GM12891 (cell line): ENCODE measurements around the gene PTPRT.

Source experiments
- DNase-seq: peaks from one replicate; pipeline ENCODE4 v3.0.0; 2011; ENCODE audit warnings: low spot score; ENCODE audit not compliant: insufficient read length
- FAIRE-seq: peaks from 2 replicates; lab custom pipeline; 2011; peaks lifted over from hg19 to GRCh38; lab: Jason Lieb, UNC
- PAX5 ChIP-seq: IDR thresholded peaks from 2 replicates; pipeline ENCODE4 v1.6.1; 2011; ENCODE audit warnings: low read length, moderate library complexity, mild to moderate bottlenecking; ENCODE audit not compliant: insufficient read depth, severe bottlenecking
- POLR2A ChIP-seq: IDR thresholded peaks from 2 replicates; pipeline ENCODE4 v1.6.1; 2011; ENCODE audit warnings: low read depth, low read length, control low read depth
- POLR2AphosphoS5 ChIP-seq: IDR thresholded peaks from 2 replicates; pipeline ENCODE4 v1.6.1; 2011; ENCODE audit warnings: low read depth, low read length, control low read depth
- POU2F2 ChIP-seq: IDR thresholded peaks from 2 replicates; pipeline ENCODE4 v1.6.1; 2011; ENCODE audit warnings: low read depth, mild to moderate bottlenecking, control low read depth, low read length, moderate library complexity
- SPI1 ChIP-seq: IDR thresholded peaks from 2 replicates; pipeline ENCODE4 v1.6.1; 2011; ENCODE audit warnings: low read depth, low read length, control low read depth
- TAF1 ChIP-seq: IDR thresholded peaks from 2 replicates; pipeline ENCODE4 v1.6.1; 2011; ENCODE audit warnings: low read depth, low read length, control low read depth

PTPRT gene

DNA sequence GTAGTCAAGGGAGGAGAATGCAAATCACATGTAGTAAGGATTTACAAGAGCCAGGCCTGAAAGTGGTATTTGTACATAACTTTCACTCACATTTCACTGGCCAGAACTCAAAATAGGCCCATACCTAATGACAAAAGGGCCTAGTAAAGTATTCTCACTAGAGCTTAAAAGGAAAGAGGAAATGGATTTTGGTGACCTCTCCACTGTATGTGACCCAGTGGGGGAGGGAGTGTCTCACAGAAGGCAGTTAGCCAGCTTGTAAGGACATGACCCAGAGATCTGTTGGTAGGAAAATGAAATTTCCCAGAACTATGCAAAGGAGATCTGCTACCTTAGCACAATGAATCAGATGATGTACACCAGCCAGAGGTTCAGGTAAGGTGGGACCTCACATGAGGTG lies 124.4 kb downstream of the PTPRT start:
- DNase-seq: no peak
- FAIRE-seq: no peak
- no peak for TF ChIP-seq SPI1
- TF ChIP-seq POU2F2: no peak
- no peak for TF ChIP-seq POLR2A

DNA sequence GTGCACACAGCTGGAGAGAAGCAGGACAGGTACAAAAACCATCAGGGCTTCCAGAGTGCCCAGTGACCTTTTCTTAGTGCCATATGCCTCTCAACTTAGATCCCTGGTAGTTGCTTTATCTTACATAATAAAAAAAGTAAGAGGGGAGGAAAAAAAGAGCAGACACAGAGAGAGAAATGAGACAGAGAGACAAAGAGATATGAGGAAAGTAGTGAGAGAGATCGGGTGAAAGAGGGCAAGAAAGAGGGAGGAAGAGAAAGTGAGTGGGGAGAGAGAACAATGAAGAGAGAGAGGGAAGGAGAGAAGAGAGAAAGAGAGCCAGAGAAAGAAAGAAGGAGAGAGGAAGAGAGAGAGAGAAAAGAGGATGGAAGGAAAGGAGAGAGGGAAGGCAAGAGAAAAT lies 131.6 kb downstream of the PTPRT start:
- FAIRE-seq (no peak), DNase-seq (no peak)
- TF ChIP-seq POLR2AphosphoS5: no peak
- no peak for TF ChIP-seq TAF1
- no peak for TF ChIP-seq SPI1
- no peak for TF ChIP-seq POU2F2
- TF ChIP-seq POLR2A: no peak
- TF ChIP-seq PAX5: no peak

DNA sequence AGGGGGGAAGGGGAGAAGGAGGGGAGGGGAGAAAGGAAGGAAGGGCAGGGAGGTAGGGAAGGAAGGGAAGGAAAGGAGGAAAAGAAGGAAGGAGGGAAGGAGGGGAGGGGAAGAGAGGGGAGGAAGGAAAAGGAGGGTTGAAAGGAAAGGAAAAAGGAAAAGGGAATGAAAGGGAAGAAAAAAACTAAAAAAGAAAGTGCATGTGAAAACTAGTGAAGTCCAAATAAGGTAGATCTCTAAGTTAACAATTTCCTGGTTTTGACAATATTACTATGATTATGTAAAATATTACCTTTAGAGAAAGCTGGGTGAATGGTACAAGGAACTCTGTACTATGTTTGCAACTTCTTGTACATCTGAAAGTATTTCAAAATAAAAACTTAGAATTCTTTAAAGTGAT lies 132.4 kb downstream of the PTPRT start:
- no peak for TF ChIP-seq TAF1
- no peak for TF ChIP-seq POLR2A
- no peak for TF ChIP-seq SPI1
- no peak for TF ChIP-seq POU2F2
- TF ChIP-seq POLR2AphosphoS5: no peak
- TF ChIP-seq PAX5: no peak
- DNase-seq: no peak
- FAIRE-seq: no peak

DNA sequence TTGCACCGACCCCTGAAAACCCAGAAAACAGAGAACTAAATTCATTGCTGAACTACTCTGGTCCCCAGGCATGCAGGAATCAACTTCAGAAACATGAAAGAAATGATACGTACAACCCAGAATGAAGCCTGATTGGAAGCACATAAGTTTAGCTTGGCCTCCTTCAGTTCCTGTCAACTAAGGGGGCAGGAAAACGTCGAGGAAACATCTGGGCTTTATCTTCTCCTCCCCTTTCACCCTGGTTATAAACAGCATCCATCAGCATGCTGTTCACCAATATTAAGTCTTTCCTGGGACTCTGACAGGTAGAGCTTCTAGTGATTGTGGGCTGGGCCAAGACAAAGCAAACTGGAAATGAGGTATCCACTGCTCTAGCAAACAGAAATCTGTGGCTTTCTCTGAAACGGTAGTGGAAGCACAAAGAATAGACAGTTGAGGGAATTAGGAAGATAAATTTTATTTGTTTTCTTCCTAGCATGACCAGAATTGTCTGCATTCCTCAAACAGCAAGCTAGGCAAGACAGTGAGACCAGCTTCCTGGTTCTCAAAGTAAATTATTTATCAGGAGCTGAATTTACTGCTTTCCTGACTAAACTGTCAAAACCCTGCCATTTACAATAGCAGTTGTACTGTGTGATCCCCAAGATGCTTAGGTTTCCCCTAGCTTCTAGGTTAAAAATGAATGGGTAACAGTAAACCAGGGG lies 134.4 kb downstream of the PTPRT start:
- TF ChIP-seq SPI1: no peak
- no peak for TF ChIP-seq TAF1
- TF ChIP-seq POU2F2: no peak
- no peak for TF ChIP-seq POLR2A
- no peak for TF ChIP-seq POLR2AphosphoS5
- TF ChIP-seq PAX5: no peak
- no peak for DNase-seq
- no peak for FAIRE-seq

DNA sequence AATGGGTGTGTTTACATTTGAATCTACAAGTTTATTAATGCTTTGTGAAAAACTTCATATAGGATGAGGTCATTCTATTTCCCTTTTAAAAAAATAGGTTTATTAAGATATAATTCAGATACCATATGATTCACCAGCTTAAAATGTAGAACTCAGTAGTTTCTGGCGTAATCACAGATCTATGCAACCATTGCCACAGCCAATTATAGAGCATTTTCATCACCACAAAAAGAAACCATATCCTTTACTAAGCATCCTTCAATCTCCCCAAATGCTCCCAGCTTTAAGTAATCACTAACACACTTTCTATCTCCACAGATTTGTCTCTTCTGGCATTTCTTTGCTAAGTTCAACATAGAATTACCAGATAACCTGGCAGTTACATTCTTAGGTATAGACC lies 137.2 kb downstream of the PTPRT start:
- no peak for FAIRE-seq
- no peak for DNase-seq
- no peak for TF ChIP-seq SPI1
- TF ChIP-seq PAX5: no peak
- TF ChIP-seq POLR2A: no peak
- TF ChIP-seq POLR2AphosphoS5: no peak
- TF ChIP-seq POU2F2: no peak
- TF ChIP-seq TAF1: no peak

DNA sequence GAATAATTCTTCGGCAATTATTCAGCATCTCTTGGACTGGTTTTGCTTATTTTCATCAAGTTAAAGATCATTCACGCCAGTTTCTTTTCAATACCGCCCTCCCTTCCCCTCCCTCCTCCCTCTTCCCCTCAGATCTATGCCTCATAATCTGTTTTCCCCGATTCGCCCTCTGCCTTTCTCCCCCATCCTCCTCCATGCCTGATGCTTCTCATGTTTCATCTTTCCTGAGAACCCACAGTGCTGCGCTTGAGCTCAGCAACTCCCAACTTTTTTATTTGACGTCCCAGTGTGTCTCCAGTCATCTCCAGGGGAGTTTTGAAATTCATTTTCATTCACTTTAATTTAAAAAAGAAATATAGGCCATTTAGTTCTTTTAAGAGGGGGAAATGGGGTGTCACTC lies 142.7 kb downstream of the PTPRT start:
- DNase-seq (no peak), FAIRE-seq (no peak)

DNA sequence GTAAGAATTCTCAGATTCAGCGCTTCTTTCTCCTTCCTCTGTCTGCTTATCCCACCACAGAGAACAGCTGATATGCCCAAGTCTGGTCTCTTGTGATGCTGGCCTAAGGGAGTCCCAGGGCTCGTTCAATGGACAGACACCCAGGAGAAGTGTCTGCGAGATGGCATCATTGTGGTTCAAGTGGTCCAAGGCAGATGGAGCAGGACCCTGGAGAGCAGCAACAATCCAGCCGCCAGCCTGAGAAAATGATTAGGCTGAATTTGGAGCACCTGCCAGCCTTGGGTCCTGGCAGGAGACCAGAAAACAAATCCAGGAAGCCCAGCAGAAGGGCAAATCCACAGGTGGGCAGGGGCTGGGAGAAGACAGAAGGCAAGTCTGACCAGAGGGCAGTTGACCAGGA lies 145.8 kb downstream of the PTPRT start:
- DNase-seq: no peak
- FAIRE-seq: no peak
- TF ChIP-seq SPI1 (no peak), POLR2AphosphoS5 (no peak), TAF1 (no peak), POLR2A (no peak), POU2F2 (no peak)

More for the DNA sequence above, 142.7 kb downstream of the PTPRT start:
- TF ChIP-seq POLR2A (no peak), PAX5 (no peak), POU2F2 (no peak), TAF1 (no peak), SPI1 (no peak), POLR2AphosphoS5 (no peak)

DNA sequence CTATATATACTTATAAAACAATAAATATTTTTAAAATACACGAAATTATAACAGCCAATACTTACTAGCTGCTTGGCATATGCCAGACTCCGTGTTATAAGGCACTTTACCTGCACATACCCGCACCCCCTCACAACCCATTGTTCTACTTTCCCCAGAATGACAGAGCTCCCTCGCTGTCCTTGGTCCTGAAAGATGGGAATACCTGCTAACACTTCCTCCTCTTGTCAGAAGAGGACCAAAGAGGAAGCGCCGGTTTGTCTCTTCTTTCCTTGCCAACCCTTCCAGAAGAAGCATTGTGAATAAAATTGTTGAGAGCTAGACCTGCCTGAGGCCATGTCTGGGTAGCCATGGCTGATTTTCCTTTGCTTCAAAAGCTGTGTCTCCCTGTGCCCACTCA lies 149.3 kb downstream of the PTPRT start:
- DNase-seq (no peak), FAIRE-seq (no peak)
- TF ChIP-seq PAX5: no peak
- no peak for TF ChIP-seq POLR2A
- no peak for TF ChIP-seq POLR2AphosphoS5
- TF ChIP-seq SPI1: no peak
- no peak for TF ChIP-seq TAF1
- TF ChIP-seq POU2F2: no peak

DNA sequence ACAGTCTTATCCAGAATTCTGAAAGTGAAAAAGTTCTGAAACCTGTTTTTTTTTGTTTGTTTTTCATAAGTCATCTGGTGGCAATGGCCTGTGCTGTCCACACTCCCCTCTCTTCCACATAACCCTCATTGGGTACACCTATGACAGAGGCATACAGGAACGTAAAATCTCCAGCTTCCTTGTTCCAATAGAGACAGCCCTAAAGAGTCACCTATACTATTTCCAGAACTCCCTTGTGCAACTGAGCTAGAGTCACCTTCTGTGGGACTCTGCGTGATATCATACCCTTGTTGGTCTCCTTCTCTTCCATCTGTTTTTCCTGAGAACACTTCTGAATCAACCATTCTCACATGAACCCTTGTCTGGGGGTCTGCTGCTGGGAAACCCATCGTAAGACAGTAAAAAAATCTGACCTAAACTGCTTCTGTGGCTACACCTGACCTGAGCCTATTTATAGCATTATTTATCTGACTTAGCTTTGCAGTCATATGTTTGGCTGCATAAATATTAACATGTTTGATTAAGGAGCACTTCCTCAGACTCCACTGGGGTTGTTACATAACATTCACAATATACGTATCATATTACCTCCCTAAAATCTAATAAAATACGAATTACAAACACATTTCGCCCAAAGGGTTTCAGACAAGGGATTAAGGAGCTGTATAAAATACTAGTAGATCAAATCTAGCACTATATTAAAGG lies 151.9 kb downstream of the PTPRT start:
- no peak for TF ChIP-seq POU2F2
- TF ChIP-seq PAX5: no peak
- no peak for TF ChIP-seq POLR2AphosphoS5
- no peak for TF ChIP-seq TAF1
- TF ChIP-seq POLR2A: no peak
- no peak for TF ChIP-seq SPI1
- FAIRE-seq: no peak
- DNase-seq: no peak

DNA sequence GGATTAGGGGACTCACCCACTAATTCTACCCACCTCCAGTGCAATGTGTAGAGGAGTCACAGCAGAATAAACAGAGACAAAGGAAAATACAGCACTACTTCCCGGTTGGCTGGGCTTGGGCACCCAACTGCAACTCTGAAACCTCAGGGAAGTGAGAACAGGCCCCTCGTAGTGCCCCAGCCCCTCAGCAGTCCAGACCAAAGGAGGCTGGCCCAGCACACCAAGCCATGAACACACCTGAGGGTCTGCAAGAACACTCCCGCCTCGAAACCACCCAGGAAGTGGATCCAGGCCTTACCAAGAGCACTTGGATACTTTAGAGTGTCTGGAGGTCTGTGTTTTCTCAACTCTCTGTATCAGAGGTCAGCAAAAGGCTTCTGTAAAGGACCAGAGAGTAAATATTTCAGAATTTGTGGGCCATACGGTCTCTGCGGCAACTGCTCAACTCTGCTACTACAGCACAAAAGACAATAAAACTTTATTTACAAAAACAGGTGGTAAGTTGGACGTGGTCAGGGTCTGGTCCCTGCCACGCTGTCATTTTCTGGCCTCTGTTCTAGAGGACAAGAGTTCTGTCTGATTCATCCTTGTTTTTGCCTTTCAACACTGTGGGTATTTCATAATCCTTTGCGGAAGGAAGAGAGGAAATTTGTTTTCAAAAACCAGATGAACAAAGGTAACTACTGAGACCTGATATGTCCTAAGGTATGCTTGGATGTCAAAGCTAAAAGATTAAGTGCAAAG lies 154.6 kb downstream of the PTPRT start:
- FAIRE-seq (no peak), DNase-seq (no peak)

DNA sequence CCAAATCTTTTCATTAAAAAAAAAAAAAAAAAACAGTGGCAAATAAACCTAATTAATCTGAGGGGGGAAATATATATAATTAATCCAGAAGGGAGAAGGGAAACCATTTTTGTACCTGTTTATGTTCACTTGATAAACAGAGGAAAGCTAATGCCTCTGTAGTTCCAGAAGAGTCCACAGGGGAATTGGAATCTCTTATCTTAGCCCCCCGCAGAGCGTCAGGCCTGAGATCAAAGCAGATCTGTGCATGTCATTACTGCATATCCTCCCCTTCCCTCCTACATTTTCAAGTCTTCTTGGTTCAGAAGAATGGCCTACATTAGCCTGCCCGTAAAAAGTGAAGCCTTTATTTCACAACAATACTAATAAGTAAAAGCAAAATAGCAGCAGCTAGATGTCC lies 157.2 kb downstream of the PTPRT start:
- no peak for TF ChIP-seq POLR2A
- TF ChIP-seq POU2F2: no peak
- TF ChIP-seq SPI1: no peak
- no peak for TF ChIP-seq PAX5
- no peak for TF ChIP-seq TAF1
- FAIRE-seq (no peak), DNase-seq (no peak)

More for the DNA sequence above, 154.6 kb downstream of the PTPRT start:
- TF ChIP-seq PAX5 (no peak), POLR2AphosphoS5 (no peak), SPI1 (no peak), POLR2A (no peak), POU2F2 (no peak), TAF1 (no peak)
